HepG2 (cell line): ENCODE data around the gene MTIF2. TPM values are rescaled to one million over a fixed set of nuclear protein-coding genes. Genes with fewer than 3 reads are reported as not detected.

ENCODE experiments used
- ATM ChIP-seq: fragments of 450-650 bp; IDR thresholded peaks from 2 replicates; pipeline ENCODE4 v1.7.1; 2017; ENCODE audit warnings: mild to moderate bottlenecking, borderline replicate concordance
- FOXO1 ChIP-seq: sonication (generic); formaldehyde crosslinking; IDR thresholded peaks from 2 replicates; pipeline ENCODE4 v1.4.0; 2020; ENCODE audit warnings: missing genetic modification reagents
- IKZF4 ChIP-seq: sonication (generic); formaldehyde crosslinking; IDR thresholded peaks from 2 replicates; pipeline ENCODE4 v1.5.1; 2020; ENCODE audit warnings: borderline replicate concordance, mild to moderate bottlenecking, low read depth, missing genetic modification reagents; ENCODE audit errors: not compliant biosample characterization
- KDM4B ChIP-seq: sonication (generic); formaldehyde crosslinking; IDR thresholded peaks from 2 replicates; pipeline ENCODE4 v1.4.0; 2020; ENCODE audit warnings: missing genetic modification reagents
- NFKBIZ ChIP-seq: IDR thresholded peaks from 2 replicates; pipeline ENCODE4 v1.6.1; 2018; ENCODE audit warnings: missing genetic modification reagents, missing compliant biosample characterization
- RNF2 ChIP-seq: fragments of 450-650 bp; conservative IDR thresholded peaks from 2 replicates; pipeline ENCODE4 v1.6.1; 2016; ENCODE audit warnings: low read depth
- RORA ChIP-seq: sonication (generic); formaldehyde crosslinking; IDR thresholded peaks from 2 replicates; pipeline ENCODE4 v1.5.0; 2020; ENCODE audit warnings: mild to moderate bottlenecking, missing genetic modification reagents, moderate library complexity
- SMAD1 ChIP-seq: sonication (generic); formaldehyde crosslinking; IDR thresholded peaks from 2 replicates; pipeline ENCODE4 v1.4.0; 2020; ENCODE audit warnings: missing genetic modification reagents, low read depth, mild to moderate bottlenecking, borderline replicate concordance
- ZNF143 ChIP-seq: sonication (generic); formaldehyde crosslinking; IDR thresholded peaks from 2 replicates; pipeline ENCODE4 v1.4.0; 2020; ENCODE audit warnings: missing genetic modification reagents
- ZNF367 ChIP-seq: sonication (generic); formaldehyde crosslinking; IDR thresholded peaks from 2 replicates; pipeline ENCODE4 v1.4.0; 2020; ENCODE audit warnings: missing genetic modification reagents, borderline replicate concordance
- ZNF709 ChIP-seq: sonication (generic); formaldehyde crosslinking; IDR thresholded peaks from 2 replicates; pipeline ENCODE4 v1.5.0; 2020; ENCODE audit warnings: mild to moderate bottlenecking, missing genetic modification reagents
- ZNF83 ChIP-seq: sonication (generic); formaldehyde crosslinking; IDR thresholded peaks from 2 replicates; pipeline ENCODE4 v1.4.0; 2020; ENCODE audit warnings: missing genetic modification reagents, mild to moderate bottlenecking, borderline replicate concordance
- ZSCAN22 ChIP-seq: sonication (generic); formaldehyde crosslinking; IDR thresholded peaks from 2 replicates; pipeline ENCODE4 v1.4.0; 2020; ENCODE audit warnings: mild to moderate bottlenecking, missing genetic modification reagents
- ZSCAN9 ChIP-seq: IDR thresholded peaks from 2 replicates; pipeline ENCODE4 v1.6.1; 2016; ENCODE audit warnings: borderline replicate concordance
- polyA plus RNA-seq, 8 experiments: library from polyadenylated mRNA; depleted of rRNA in 3 of 8; stranded (reverse) in 7 of 8; unstranded in 1 of 8; fragments of >200 nt; fragmentation: Illumina TruSeq in 4 of 8; extraction: Trizol in 4 of 8; gene quantifications; 2 replicates each; pipeline versions ENCODE4 v1.2.1 to v1.2.3, GENCODE V29; 2011 to 2016; ENCODE audit warnings: low read depth in 4 of 8, missing spikeins in 1 of 8, mixed read lengths in 1 of 8; ENCODE audit not compliant: insufficient read depth in 1 of 8
- total RNA-seq, 5 experiments: library from RNA; depleted of rRNA; stranded (reverse); fragments of >200 nt; fragmentation: Illumina TruSeq; extraction: Trizol; gene quantifications; 2 replicates each; pipeline ENCODE4 v1.2.3, GENCODE V29; 2016; ENCODE audit warnings: low read depth in 1 of 5
- TF ChIP-seq, protein P1 (sequence below): sonication (generic); formaldehyde crosslinking; IDR thresholded peaks from 2 replicates; pipeline ENCODE4 v1.4.0; 2020; ENCODE audit warnings: mild to moderate bottlenecking, missing genetic modification reagents
- TF ChIP-seq, protein P2 (sequence below): sonication (generic); formaldehyde crosslinking; IDR thresholded peaks from 2 replicates; pipeline ENCODE4 v1.4.0; 2020; ENCODE audit warnings: missing genetic modification reagents, borderline replicate concordance
- TF ChIP-seq, protein P3 (sequence below): sonication (generic); formaldehyde crosslinking; IDR thresholded peaks from 2 replicates; pipeline ENCODE4 v1.8.1; 2023; ENCODE audit warnings: missing genetic modification reagents, mild to moderate bottlenecking, borderline replicate concordance
- TF ChIP-seq, protein P4 (sequence below): IDR thresholded peaks from 2 replicates; pipeline ENCODE4 v1.6.1; 2016; ENCODE audit warnings: mild to moderate bottlenecking

The MTIF2 gene
- total and polyA plus RNA-seq, 2 of the 13 experiments (the other 11 are each of a cell fraction or from before 2014, with no cell fraction given), result 32.1 to 92.1 TPM

DNA sequence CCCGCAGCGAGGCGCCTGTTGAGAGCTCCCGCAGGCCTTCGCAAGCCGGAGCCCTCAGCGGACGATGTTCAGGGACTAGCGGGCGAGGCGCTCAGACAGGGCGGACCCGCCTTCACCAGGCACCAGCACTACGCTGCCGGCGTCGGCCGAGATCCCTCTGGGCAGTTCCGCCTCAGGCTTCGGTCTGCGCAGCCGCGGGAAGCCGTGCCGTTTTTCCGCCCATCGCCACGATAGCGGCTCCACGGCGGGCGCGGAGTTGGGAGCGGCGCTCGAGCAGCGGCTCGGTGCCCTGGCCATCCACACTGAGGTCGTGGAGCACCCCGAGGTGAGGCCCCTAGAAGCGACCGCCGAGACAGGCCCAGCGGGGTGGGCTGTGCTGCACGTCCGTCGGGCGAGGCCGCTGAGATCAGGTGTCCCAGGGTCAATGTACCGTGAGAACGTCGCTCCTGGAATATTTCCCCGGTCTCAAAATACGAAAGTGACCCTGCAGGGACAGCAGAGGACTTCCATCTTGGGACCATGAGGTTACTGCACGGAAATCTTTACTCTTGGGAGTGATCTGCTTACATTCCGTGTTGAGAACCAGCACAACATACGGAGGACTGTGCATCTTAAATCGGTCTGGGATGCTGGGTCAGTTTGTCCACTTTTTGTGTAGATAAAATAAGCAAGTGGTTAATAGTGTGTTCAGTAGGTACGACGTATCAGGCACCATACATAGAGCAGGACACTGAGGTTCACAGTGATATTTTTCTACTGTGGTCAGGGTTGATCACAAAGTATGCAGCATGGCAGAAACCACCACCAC, 13.3 kb upstream of the MTIF2 start (continued):
- TF ChIP-seq, protein P1, sequence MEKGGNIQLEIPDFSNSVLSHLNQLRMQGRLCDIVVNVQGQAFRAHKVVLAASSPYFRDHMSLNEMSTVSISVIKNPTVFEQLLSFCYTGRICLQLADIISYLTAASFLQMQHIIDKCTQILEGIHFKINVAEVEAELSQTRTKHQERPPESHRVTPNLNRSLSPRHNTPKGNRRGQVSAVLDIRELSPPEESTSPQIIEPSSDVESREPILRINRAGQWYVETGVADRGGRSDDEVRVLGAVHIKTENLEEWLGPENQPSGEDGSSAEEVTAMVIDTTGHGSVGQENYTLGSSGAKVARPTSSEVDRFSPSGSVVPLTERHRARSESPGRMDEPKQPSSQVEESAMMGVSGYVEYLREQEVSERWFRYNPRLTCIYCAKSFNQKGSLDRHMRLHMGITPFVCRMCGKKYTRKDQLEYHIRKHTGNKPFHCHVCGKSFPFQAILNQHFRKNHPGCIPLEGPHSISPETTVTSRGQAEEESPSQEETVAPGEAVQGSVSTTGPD, result no peak
- TF ChIP-seq, protein P2, sequence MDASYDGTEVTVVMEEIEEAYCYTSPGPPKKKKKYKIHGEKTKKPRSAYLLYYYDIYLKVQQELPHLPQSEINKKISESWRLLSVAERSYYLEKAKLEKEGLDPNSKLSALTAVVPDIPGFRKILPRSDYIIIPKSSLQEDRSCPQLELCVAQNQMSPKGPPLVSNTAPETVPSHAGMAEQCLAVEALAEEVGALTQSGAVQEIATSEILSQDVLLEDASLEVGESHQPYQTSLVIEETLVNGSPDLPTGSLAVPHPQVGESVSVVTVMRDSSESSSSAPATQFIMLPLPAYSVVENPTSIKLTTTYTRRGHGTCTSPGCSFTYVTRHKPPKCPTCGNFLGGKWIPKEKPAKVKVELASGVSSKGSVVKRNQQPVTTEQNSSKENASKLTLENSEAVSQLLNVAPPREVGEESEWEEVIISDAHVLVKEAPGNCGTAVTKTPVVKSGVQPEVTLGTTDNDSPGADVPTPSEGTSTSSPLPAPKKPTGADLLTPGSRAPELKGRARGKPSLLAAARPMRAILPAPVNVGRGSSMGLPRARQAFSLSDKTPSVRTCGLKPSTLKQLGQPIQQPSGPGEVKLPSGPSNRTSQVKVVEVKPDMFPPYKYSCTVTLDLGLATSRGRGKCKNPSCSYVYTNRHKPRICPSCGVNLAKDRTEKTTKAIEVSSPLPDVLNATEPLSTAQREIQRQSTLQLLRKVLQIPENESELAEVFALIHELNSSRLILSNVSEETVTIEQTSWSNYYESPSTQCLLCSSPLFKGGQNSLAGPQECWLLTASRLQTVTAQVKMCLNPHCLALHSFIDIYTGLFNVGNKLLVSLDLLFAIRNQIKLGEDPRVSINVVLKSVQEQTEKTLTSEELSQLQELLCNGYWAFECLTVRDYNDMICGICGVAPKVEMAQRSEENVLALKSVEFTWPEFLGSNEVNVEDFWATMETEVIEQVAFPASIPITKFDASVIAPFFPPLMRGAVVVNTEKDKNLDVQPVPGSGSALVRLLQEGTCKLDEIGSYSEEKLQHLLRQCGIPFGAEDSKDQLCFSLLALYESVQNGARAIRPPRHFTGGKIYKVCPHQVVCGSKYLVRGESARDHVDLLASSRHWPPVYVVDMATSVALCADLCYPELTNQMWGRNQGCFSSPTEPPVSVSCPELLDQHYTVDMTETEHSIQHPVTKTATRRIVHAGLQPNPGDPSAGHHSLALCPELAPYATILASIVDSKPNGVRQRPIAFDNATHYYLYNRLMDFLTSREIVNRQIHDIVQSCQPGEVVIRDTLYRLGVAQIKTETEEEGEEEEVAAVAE, result peak; percentile 76; the same call in 1 of the 2 replicates
- TF ChIP-seq ZSCAN22 (CRISPR knock-in tag) (peak; percentile 67; the same call in 1 of the 2 replicates), RNF2 (peak; percentile 89), RORA (CRISPR knock-in tag) (no peak), NFKBIZ (CRISPR knock-in tag) (peak; percentile 83), ZNF709 (CRISPR knock-in tag) (peak; percentile 96), SMAD1 (CRISPR knock-in tag) (peak; percentile 97), ZNF143 (CRISPR knock-in tag) (peak; percentile 50; the same call in 1 of the 2 replicates), FOXO1 (peak; percentile 86), ATM (no peak), ZNF83 (CRISPR knock-in tag) (peak; percentile 60; the same call in 1 of the 2 replicates), KDM4B (CRISPR knock-in tag) (peak; percentile 95), IKZF4 (CRISPR knock-in tag) (peak; percentile 97), ZNF367 (no peak; the same call in 1 of the 2 replicates), ZSCAN9 (CRISPR knock-in tag) (peak; percentile 92)
- TF ChIP-seq, protein P3, sequence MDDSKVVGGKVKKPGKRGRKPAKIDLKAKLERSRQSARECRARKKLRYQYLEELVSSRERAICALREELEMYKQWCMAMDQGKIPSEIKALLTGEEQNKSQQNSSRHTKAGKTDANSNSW (CRISPR knock-in tag), result peak; percentile 89; the same call in 1 of the 2 replicates
- TF ChIP-seq, protein P4, sequence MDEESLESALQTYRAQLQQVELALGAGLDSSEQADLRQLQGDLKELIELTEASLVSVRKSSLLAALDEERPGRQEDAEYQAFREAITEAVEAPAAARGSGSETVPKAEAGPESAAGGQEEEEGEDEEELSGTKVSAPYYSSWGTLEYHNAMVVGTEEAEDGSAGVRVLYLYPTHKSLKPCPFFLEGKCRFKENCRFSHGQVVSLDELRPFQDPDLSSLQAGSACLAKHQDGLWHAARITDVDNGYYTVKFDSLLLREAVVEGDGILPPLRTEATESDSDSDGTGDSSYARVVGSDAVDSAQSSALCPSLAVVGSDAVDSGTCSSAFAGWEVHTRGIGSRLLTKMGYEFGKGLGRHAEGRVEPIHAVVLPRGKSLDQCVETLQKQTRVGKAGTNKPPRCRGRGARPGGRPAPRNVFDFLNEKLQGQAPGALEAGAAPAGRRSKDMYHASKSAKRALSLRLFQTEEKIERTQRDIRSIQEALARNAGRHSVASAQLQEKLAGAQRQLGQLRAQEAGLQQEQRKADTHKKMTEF (CRISPR knock-in tag), result peak; percentile 96
